Measurements from ENCODE around the gene ALOX15. TPM values are rescaled to one million over a fixed set of nuclear protein-coding genes. Genes with fewer than 3 reads are reported as not detected.

Gene ALOX15
- polyA plus RNA-seq, 1 donor from 2014 or later = 0.12 TPM

GRCh38 chr17:4584917-4585637, 56.4 kb downstream of the ALOX15 start:
- Histone ChIP-seq H3K4me2 (ENCODE audit: low read length) (no peak overlapping the region), H3K27ac (ENCODE audit: low read length) (no peak overlapping the region), H3K4me3 (ENCODE audit: low read length) (peak overlapping the region; percentile 68), H2AFZ (ENCODE audit: low read depth, low read length) (no peak overlapping the region), H3K9me3 (ENCODE audit: low read length) (no peaks in the 10 kb centered on the region), H3K9me2 (ENCODE audit: insufficient read depth, low read length) (no peaks in the 10 kb centered on the region), H3K36me3 (ENCODE audit: insufficient read depth, low read length) (no peaks in the 10 kb centered on the region), H3K79me2 (replicated peaks; ENCODE audit: insufficient read depth, low read length) (no peaks in the 10 kb centered on the region), H3F3A (ENCODE audit: insufficient read depth, low read length, poor library complexity, severe bottlenecking) (no peaks in the 10 kb centered on the region), H4K20me1 (ENCODE audit: insufficient read depth) (no peaks in the 10 kb centered on the region), H3K9ac (ENCODE audit: low read length) (peak overlapping the region; percentile 53), H3K27me3 (ENCODE audit: insufficient read depth, low read depth, low read length) (peaks cover 29% of the 10 kb centered on the region)
- TF ChIP-seq REST (IDR thresholded peaks at IDR 0.05; ENCODE audit: borderline replicate concordance) (no peak), EZH2 (IDR thresholded peaks at IDR 0.05; ENCODE audit: borderline replicate concordance, insufficient read depth, low read length, poor library complexity, severe bottlenecking) (no peak), POLR2AphosphoS5 (IDR thresholded peaks at IDR 0.05) (no peak), TAF1 (IDR thresholded peaks at IDR 0.05; ENCODE audit: low read depth) (no peak), CTCF (IDR thresholded peaks at IDR 0.05; ENCODE audit: poor library complexity, severe bottlenecking) (no peak), RAD21 (conservative IDR thresholded peaks at IDR 0.05) (no peak), SMC3 (conservative IDR thresholded peaks at IDR 0.05; ENCODE audit: poor library complexity) (no peak), EP300 (conservative IDR thresholded peaks at IDR 0.05; ENCODE audit: poor library complexity, severe bottlenecking) (no peak), MXI1 (conservative IDR thresholded peaks at IDR 0.05; ENCODE audit: poor library complexity, severe bottlenecking) (no peak)

GRCh38 chr17:4584101-4584916, 57.2 kb downstream of the ALOX15 start, which contains the start of gene SMTNL2:
Gene SMTNL2 (plus strand): TSS chr17:4584529. CDS start chr17:4584606, 77 bp downstream.
- no peaks in the 10 kb centered on the region for H4K20me1 ChIP-seq (ENCODE audit: insufficient read depth)
- peak within 1 kb of the TSS; percentile 68 for H3K4me3 ChIP-seq (ENCODE audit: low read length)
- H3K27ac ChIP-seq (ENCODE audit: low read length) = no peak within 1 kb of the TSS
- no peaks in the 10 kb centered on the region for H3K36me3 ChIP-seq (ENCODE audit: insufficient read depth, low read length)
- H3F3A ChIP-seq (ENCODE audit: insufficient read depth, low read length, poor library complexity, severe bottlenecking) = no peaks in the 10 kb centered on the region
- peaks cover 29% of the 10 kb centered on the region for H3K27me3 ChIP-seq (ENCODE audit: insufficient read depth, low read depth, low read length)
- H3K9me3 ChIP-seq (ENCODE audit: low read length) = no peaks in the 10 kb centered on the region
- no peaks in the 10 kb centered on the region for H3K9me2 ChIP-seq (ENCODE audit: insufficient read depth, low read length)
- peak within 1 kb of the TSS; percentile 33 for H2AFZ ChIP-seq (ENCODE audit: low read depth, low read length)
- no peak within 1 kb of the TSS for H3K4me2 ChIP-seq (ENCODE audit: low read length)
- TF ChIP-seq EZH2 (IDR thresholded peaks at IDR 0.05; ENCODE audit: borderline replicate concordance, insufficient read depth, low read length, poor library complexity, severe bottlenecking) (no peak), REST (IDR thresholded peaks at IDR 0.05; ENCODE audit: borderline replicate concordance) (no peak), EP300 (conservative IDR thresholded peaks at IDR 0.05; ENCODE audit: poor library complexity, severe bottlenecking) (no peak), SMC3 (conservative IDR thresholded peaks at IDR 0.05; ENCODE audit: poor library complexity) (peak; percentile 15), CTCF (IDR thresholded peaks at IDR 0.05; ENCODE audit: poor library complexity, severe bottlenecking) (peak; percentile 45), POLR2AphosphoS5 (IDR thresholded peaks at IDR 0.05) (peak; percentile 9), RAD21 (conservative IDR thresholded peaks at IDR 0.05) (no peak), MXI1 (conservative IDR thresholded peaks at IDR 0.05; ENCODE audit: poor library complexity, severe bottlenecking) (peak; percentile 69), TAF1 (IDR thresholded peaks at IDR 0.05; ENCODE audit: low read depth) (no peak)
- peak within 1 kb of the TSS; percentile 53 for H3K9ac ChIP-seq (ENCODE audit: low read length)
- no peaks in the 10 kb centered on the region for H3K79me2 ChIP-seq (replicated peaks; ENCODE audit: insufficient read depth, low read length)

All from neural cell (in vitro differentiated cells).